HG03060 (cell line): ENCODE results near the gene COL6A5.
"Not testable (repeated sequence)": the region's sequence is repeated elsewhere in the genome, so short reads cannot be mapped to it uniquely, and the experiment has no call there.

ENCODE experiments used
- ATAC-seq: cut with Tn5 transposase; IDR thresholded peaks from one replicate; pipeline ENCODE4 v1.9.1; 2021; ENCODE audit warnings: low read depth, moderate number of reproducible peaks; ENCODE audit not compliant: unreplicated experiment

Gene COL6A5

DNA sequence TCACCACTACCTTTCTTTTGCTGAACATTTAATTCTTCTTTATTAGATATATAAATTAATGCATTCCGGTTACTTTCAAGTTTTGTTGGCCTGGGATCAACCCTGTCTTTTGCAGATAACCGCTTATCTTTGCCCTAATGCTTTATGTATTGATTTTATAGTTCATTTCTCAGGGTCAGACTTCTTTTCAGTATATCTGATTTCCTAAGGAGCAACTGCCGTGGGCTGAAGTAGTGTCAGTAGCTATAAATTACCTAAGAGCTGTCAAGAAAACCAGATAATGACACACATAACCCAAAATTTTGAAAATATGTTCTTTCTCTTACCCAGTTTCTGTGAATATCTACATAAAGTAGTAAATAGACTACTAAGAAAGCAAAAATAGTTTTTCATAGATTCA is 38.0 kb downstream of the COL6A5 start:
- no peak for ATAC-seq

DNA sequence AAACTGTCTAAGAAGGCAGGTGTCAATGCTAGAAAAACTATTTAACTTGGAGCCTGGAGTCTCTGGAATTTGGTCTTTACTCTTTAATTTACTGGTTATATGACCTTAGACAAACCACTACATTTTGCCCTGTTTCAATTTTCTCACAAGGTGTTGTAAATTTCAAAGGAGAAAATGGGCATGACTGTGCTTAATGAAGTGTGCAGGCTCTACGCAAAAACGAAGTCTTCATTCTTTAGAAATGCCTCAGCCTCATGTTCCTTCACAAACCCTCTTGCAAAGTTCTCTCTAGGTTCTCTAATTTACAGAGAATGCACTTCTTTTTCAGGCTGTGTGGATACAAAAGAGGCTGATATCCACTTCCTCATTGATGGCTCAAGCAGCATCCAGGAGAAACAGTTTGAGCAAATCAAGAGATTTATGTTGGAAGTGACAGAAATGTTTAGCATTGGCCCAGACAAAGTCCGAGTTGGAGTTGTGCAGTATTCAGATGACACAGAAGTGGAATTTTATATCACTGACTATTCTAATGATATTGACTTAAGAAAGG is 39.1 kb downstream of the COL6A5 start:
- ATAC-seq = no peak

DNA sequence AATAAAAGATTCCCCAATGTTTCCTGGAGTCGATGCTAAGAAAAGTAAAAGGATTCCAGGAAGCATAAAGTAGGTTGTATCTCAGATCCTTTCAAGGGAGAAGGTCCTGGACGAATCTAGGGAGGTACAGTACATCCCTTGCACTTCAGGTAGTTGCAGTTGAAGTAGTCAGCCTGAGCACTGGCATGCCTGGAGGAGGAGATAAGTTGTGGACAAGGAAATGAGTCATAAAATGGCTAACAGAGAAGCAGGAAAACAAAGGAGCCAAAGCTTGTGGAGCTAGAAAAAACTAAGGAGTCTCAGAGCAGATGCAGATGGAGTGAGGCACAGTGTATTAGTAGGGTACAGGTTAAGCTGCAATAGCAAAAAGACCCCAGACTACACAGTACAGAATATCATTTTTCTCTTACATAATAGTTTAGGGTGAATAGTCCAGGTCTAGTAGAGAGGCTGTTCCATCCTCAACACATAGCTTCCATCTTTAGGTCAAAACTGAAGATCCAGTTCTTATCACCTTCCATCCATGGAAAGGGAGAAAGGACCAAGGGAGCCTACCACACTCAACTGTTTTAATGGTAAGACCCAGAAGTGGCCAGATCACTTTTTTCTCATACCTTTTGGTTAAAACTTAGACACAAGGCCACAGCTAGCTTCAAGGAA is 41.3 kb downstream of the COL6A5 start:
- no peak for ATAC-seq

DNA sequence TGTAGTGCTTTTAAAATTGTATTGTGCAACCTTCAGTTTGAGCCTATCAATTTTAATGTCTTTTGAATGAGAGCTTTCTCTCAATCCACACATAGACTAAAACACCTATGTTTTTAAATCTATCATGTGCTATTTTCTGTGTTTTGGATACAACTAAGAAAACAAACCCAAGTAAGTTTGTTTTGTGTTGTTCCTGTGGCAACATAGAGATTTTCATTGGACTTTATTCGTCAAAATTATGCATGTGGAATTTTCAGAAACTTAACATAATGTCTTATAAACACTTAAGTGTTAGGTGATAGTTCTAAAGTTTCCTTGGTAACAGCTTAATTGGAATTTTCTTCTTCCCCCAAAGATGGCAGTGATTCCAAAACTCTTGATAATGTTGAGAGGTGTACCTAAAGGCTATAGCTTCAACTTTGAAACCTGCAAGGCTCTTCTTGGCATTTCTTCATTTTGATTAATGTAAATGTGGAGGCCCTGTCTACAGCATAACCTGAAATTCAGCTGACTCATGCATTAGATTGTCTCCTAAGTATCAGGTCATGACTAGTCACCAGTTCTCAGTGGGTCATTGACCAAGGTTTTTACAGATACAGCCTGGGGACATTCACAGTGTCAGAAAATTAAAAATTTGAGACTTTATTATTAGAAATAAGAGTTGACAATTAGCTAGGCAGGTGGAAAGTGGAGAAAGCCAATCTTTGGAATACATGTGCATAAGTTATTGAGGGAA is 44.4 kb downstream of the COL6A5 start:
- ATAC-seq = no peak

DNA sequence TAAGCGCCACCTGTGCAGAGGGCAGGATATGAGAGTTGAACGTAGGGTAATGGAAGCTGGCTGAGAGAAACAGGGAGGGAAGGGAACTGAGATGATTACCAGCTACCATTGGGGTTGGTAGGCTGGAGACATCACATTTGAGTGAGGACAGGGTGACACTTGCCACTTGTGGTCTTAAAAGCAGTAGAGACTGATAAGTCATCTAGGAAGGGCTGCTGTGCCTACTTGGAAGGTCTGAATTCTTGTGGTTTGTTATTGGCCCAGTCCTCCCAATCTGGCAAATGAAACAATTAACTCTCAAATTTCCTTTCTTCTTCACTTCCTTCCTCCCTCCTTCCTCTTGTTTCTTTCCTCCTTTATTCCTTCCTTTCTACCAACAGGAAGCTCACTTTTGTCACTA is 46.8 kb downstream of the COL6A5 start:
- no peak for ATAC-seq

DNA sequence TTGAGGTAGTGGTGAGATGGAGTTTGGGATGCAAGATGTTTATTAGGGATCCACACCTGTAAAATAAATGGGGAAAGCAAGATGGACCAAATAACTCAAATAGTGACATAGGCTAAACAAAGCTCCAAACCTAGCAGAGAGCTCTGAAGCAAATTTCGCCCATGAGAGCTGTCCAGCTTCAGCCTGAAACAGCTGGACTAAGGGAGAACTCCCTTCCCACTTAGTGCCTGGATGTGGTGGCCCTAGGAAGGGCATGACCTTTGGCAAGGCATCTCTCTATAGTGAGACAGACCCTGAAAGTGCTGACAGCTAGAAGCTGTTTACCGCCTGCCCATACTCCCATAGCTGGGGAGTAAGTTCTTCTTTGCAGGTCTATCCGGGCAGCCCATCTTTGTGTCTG is 48.1 kb downstream of the COL6A5 start:
- ATAC-seq = no peak

DNA sequence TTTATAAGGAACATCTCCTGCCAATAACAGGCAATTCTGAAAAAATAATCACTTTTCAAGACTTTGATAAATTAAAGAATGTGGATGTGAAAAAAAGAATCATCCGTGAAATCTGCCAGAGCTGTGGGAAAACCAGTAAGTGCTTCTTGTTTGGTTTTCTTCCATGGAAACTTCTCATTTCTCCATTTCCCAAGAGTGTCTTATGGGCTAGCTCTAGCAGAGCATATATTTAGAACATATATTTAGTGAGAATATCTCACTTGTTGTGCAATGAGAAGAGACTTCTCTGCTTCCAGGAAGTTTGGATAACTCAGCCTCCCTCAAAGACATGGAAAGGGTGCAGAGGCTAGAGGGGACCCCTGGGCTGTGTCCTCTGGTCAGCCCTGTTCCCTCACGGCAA is 49.9 kb downstream of the COL6A5 start:
- ATAC-seq = no peak

DNA sequence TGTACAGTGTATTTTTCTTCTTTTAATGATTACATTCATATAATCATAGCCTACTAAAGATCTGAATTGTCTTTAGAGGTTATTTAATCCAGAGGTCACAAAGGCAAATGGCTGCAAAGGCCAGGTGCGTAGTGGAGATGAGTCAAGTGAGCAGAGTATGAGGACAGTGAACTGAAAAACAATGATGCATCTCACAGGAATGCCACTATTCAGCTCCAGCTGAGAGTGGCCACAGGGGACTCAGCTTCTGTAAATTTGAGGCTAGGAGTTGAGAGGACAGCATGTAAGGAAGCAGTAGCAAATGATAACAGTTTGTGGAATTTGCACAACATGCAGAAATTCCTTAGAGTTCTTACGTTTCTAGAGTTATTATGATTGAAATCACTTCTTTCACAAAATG is 50.4 kb downstream of the COL6A5 start:
- no peak for ATAC-seq

DNA sequence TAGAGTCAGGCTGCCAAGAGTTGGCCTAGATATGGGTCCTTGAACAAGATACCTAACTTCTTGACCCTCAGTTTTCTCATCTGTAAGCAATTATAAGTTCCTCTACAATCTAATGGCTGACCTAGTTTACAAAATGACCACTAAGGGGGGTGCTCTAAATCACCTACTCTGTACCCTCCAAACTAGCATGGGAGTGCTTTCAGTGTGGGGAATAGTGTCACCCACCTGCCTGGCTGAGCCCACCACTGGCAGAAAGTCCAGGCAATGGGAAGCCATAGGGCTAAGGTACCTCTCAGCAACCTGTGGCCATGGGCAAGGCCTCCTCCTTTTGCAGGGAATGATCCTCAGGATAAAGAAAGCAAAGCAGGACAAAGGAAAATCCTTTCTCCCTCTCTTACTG is 58.9 kb downstream of the COL6A5 start:
- ATAC-seq = no peak

DNA sequence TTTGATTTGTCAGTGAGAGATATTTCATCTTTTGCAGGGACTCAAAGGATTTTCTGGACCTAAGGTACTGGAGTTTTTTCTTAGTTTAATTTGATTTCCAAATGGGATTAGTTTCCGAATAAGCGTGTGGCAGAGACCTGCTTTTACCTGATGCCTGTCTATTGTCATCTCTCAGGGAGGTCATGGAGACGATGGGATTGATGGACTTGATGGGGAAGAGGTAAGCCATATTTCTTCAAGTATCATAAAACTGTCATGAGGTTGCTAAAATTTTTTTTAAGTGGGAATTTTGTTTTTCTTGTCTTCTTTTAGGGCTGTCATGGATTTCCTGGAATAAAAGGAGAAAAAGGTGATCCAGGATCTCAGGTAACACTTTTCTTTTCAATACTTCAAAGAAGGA is 60.5 kb downstream of the COL6A5 start:
- ATAC-seq = no peak

DNA sequence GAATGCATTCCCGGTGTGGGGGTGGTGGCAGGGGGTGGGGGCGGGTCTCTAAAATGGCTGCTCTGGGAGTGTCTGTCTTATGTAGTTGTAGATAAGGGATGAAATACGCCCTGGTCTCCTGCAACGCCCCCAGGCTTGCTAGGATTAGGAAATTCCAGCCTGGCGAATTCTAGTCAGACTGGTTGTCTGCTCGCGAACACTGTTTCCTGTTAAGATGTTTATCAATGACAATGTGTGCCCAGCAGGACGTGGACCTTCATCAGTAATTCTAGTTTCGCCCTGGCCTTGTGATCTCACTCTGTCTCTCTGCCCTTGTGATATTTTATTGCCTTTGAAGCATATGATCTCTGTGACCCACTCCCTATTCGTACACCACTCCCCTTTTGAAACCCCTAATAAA is 62.8 kb downstream of the COL6A5 start:
- ATAC-seq = not testable (repeated sequence)

DNA sequence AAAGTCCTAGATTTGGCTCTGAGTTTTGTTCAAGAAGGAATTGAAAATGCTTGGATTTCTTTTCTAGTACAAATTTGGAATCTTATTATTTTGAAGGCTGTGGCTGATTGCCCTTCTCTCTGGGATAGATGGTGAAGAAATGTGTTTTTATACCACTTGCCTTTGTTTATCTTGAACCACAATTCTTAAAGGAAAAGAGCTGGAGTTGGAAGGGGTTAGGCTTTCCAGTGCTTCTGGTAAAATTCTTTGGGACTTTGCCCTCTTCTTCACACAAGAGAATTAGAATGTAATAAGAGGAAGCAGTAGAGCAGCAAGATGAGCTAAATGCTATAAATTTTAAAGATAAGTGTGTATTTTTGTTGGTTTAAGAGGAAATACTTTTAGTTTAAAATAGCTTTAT is 65.8 kb downstream of the COL6A5 start:
- ATAC-seq = no peak

DNA sequence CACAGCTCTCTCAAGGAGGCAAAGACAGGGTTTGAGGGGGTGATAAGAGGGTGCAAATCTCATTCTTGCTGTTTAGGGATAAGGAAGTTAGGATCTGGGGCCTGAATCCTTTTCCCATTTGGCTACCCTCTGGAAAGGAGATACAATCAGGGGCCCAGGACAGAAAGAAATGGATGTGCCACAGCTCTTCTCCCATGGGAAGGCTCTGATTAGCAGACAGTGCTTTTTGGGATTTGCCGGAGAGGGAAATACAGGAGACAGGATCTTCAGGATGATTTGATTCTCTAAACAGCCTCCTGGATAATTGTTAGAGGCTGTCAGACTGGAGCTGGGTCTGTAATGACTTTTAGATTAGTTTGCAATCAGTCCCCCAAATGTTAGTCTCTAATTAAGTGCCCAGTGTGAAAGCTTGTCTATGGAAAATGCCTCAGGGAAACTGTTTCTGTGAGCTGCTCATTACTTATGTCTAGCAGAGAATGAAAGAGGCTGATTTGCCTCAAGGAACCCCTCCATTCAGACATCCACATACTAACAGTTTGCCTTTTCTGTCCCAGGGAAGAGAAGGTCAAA is 67.6 kb downstream of the COL6A5 start:
- ATAC-seq = no peak

DNA sequence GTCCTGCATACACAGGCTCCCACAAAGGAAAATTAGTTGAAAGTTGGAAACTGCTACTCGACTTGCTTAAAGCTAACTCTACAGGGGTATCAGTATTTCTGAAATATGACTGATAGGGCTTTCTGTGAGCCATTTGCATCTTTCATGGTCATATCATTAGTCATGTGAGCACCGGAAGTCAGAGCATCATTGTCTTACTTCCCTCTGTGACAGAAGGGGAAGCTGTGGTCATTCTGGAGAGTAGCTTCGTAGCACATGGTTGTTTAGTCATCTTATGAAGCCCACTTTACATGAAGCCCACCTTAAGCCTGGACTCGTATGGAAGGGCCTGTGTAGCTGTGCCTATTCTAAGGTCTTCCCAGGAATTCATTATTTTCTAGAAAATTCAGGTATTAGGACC is 69.0 kb downstream of the COL6A5 start:
- no peak for ATAC-seq

DNA sequence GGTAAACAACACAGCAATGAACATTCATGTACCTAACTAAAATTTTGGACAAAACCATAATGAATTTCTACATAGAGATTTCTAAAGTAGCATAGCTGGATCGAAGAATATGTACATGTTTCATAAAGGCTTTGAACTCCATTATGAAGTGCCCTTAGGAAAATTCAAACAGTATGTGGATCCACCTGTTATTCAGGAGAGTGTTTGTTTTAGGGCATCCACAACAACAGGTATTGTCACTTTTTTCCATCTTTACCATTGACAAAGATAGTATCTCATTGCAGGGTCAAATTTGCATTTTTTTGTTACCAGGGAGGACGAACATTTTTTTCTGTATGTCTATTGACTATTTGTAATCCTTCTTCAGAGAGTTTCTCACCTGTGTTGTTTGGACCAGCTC is 75.0 kb downstream of the COL6A5 start:
- ATAC-seq = no peak

DNA sequence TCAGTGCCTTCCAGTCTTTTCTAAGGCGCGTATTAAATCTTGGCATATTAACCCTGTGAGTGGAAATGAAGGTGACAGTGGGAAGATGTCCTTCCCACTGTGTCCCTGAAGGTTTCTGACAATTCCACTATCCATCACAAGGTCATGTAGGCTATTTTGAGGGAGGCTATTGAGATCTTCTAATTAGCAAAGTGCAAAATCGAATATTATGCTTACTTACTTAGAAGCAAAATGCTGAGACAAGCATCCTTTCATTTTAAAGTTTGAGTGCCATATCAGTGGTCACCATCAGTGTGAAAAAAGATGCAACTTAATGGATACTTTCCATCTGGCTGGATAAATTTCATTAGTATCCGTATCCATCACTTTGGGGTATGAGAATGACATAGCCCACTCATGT is 77.6 kb downstream of the COL6A5 start:
- no peak for ATAC-seq

DNA sequence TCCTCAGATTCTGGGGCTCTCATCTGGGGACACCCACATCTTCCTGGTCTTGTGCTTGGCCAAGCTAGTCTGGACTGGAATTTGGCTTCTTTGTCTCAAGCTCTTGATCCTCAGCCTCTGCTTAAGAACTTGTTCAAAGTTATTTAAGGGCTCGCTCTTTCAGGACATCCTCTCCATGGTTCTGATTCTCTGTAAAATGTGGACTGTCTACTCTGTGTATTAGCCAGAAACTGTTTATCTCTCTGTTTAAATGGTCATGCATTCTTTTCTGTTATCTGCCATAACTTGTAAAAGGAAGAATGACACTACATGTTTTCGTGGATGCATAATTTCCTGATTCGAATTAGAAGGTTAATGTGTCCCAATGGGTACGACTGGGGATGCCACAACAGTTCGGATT is 79.4 kb downstream of the COL6A5 start:
- ATAC-seq = no peak

DNA sequence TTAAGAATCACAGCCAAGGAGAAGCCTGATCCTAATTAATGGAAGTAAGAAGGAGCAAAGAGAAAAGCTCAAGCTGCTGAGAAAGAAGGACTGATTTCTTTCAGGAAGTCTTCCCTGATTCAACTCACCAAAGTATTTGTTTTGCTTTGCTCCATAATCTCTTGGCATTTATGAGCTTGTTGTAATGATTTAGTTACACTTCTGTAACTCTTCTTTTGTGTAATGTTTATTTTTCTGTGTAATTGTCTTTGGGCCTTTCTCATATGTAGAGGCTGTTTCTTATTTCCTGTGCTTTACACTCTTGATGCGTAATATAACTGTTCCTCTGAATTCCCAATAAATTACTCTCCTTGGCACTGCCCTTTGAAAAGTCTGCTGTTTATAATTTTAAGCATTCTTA is 80.0 kb downstream of the COL6A5 start:
- ATAC-seq = no peak

DNA sequence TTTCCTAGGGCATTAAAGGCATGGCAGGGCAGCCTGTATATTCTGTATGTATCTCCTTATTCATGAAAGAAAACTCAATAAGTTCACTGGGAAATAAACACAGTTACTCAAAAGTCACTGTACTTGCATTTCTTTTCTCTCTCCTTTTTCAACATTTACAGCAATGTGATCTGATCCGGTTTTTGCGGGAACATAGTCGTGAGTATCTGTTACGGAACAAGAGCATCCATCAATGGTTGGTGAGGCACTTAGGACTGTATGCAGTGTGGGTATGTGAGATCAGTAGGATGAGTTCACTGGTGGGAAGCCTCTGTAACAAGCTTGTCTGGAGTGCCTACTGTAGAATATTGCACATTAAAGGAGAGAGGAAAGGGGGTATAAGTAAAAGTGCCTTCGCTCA is 80.7 kb downstream of the COL6A5 start:
- no peak for ATAC-seq

DNA sequence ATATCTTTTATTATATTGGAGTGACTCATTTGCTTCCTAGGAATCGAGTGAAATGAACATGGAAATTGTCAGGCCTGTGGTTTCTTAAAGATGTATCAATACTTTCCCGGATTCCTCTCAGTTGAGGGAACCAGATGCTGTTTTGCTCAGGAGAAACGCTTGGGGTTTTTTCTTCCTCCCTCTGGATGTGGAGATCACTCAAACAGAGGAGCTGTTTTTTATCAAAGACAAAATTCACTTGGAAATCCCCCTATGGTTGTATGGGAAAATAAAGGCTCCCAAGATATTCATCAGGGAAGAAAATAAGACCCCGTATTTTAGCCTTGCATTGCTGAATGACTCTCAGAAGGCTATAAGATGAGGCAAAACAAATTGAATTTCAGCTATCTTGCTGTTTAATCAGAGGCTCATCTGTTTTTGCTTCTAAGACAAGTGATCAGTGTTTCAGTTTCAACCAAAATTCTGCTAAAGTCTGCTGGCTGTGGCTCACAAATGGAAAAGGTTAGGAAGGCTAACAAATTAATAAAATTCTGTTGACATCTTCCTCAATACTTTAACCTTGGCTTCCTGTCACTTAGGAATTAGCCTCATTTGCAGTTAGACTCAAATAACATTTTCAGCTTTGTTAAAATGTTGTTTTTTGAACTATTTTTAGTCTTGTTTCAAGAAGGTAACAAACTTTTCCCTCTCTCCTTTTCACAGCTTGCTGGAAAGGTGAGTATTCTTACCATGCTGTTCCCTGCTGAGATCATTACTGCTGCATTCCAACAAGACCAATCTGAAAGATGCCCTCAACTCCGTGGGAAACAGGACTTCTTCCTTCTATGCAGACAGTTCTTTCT is 83.6 kb downstream of the COL6A5 start:
- ATAC-seq = no peak

DNA sequence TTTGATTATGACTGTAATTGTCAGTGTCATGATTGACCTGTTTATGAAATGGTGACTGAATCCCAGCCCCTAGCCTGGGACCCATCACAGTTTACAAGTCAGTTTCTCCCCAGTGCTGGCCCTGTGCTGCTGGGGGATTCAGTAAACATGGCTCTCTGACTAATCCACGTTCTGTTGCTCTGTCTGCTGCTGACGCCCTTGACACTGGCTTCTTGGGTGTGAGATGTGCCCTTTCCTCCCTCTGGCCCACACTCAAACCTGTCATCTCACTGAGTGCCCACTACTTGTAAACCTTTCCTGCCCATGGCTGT is 84.2 kb downstream of the COL6A5 start:
- ATAC-seq = no peak
